WTC11 (cell line): ENCODE results near the gene MSI2. TPM values are rescaled to one million over a fixed set of nuclear protein-coding genes. Genes with fewer than 3 reads are reported as not detected.

ENCODE experiments used
- ATAC-seq: fragments of 200-7000 bp; cut with Tn5 transposase; 2 replicates; pipeline ENCODE4 v1.10.0; 2021; ENCODE audit warnings: mild to moderate bottlenecking, moderate library complexity
- CTCF ChIA-PET: fragments of 300-600 bp; sonication (Branson Sonifier 250); formaldehyde crosslinking; loops from one replicate; lab custom pipeline; 2021; ENCODE audit warnings: antibody characterized with exemption; lab: Charles Lee
- POLR2A ChIA-PET: fragments of 350-600 bp; sonication (Branson Sonifier 250); formaldehyde crosslinking; loops from one replicate; lab custom pipeline; 2021; ENCODE audit warnings: antibody characterized with exemption; lab: Charles Lee
- DNase-seq: peaks from one replicate; pipeline ENCODE4 v3.0.0; 2021; ENCODE audit warnings: low spot score
- H3K27ac Mint-ChIP-seq: 2 replicates; pipeline ENCODE4 v1.8.0; 2021; ENCODE audit warnings: mixed read lengths
- H3K27me3 Mint-ChIP-seq: 2 replicates; pipeline ENCODE4 v1.8.0; 2021; ENCODE audit warnings: low read depth, mild to moderate bottlenecking, moderate library complexity, mixed read lengths
- H3K36me3 Mint-ChIP-seq: 2 replicates; pipeline ENCODE4 v1.8.0; 2021; ENCODE audit warnings: mixed read lengths
- H3K4me1 Mint-ChIP-seq: 2 replicates; pipeline ENCODE4 v1.8.0; 2022; ENCODE audit warnings: mixed read lengths
- H3K4me3 Mint-ChIP-seq: 2 replicates; pipeline ENCODE4 v1.8.0; 2021; ENCODE audit warnings: mild to moderate bottlenecking, moderate library complexity, mixed read lengths
- H3K9me3 Mint-ChIP-seq: 2 replicates; pipeline ENCODE4 v1.8.0; 2021; ENCODE audit warnings: mixed read lengths
- AFF4 ChIP-seq: sonication (generic); formaldehyde crosslinking; IDR thresholded peaks from 2 replicates; pipeline ENCODE4 v1.8.1; 2023; ENCODE audit warnings: mild to moderate bottlenecking, missing genetic modification reagents, borderline replicate concordance
- AR ChIP-seq: fragments of 250-450 bp; sonication (Bioruptor Pico); IDR thresholded peaks from 2 replicates; pipeline ENCODE4 v1.9.0; 2021; ENCODE audit warnings: mild to moderate bottlenecking
- CBFB ChIP-seq: sonication (generic); formaldehyde crosslinking; IDR thresholded peaks from 2 replicates; pipeline ENCODE4 v1.8.1; 2022; ENCODE audit warnings: mild to moderate bottlenecking, low read depth, missing genetic modification reagents
- CDX4 ChIP-seq: fragments of 250-450 bp; sonication (Bioruptor Pico); IDR thresholded peaks from 2 replicates; pipeline ENCODE4 v1.9.0; 2021; ENCODE audit warnings: moderate library complexity, mild to moderate bottlenecking, inconsistent platforms, borderline replicate concordance
- CREB1 ChIP-seq: sonication (generic); formaldehyde crosslinking; IDR thresholded peaks from 2 replicates; pipeline ENCODE4 v1.8.0; 2023; ENCODE audit warnings: mild to moderate bottlenecking, missing genetic modification reagents
- FOXP1 ChIP-seq: sonication (generic); formaldehyde crosslinking; IDR thresholded peaks from 2 replicates; pipeline ENCODE4 v1.8.0; 2022; ENCODE audit warnings: missing genetic modification reagents, mild to moderate bottlenecking, moderate library complexity, borderline replicate concordance
- FOXP4 ChIP-seq: sonication (generic); formaldehyde crosslinking; IDR thresholded peaks from 2 replicates; pipeline ENCODE4 v1.8.0; 2022; ENCODE audit warnings: mild to moderate bottlenecking, missing genetic modification reagents
- GRHL2 ChIP-seq: fragments of 250-450 bp; sonication (Bioruptor Pico); IDR thresholded peaks from 2 replicates; pipeline ENCODE4 v1.8.0; 2022; ENCODE audit warnings: mild to moderate bottlenecking, moderate library complexity; ENCODE audit not compliant: insufficient replicate concordance, severe bottlenecking
- KAT7 ChIP-seq: sonication (generic); formaldehyde crosslinking; IDR thresholded peaks from 2 replicates; pipeline ENCODE4 v1.8.1; 2023; ENCODE audit warnings: missing genetic modification reagents, mild to moderate bottlenecking, borderline replicate concordance
- NFE2L1 ChIP-seq: sonication (generic); formaldehyde crosslinking; IDR thresholded peaks from 2 replicates; pipeline ENCODE4 v1.8.1; 2023; ENCODE audit warnings: missing genetic modification reagents
- SOX15 ChIP-seq: fragments of 250-450 bp; sonication (Bioruptor Pico); IDR thresholded peaks from 2 replicates; pipeline ENCODE4 v1.9.0; 2021; ENCODE audit warnings: mild to moderate bottlenecking
- TEAD1 ChIP-seq: sonication (generic); formaldehyde crosslinking; IDR thresholded peaks from 2 replicates; pipeline ENCODE4 v1.8.0; 2022; ENCODE audit warnings: mild to moderate bottlenecking, missing genetic modification reagents
- USF2 ChIP-seq: sonication (generic); formaldehyde crosslinking; IDR thresholded peaks from 2 replicates; pipeline ENCODE4 v1.8.1; 2023; ENCODE audit warnings: mild to moderate bottlenecking, missing genetic modification reagents, moderate library complexity
- ZBTB21 ChIP-seq: sonication (generic); formaldehyde crosslinking; IDR thresholded peaks from 2 replicates; pipeline ENCODE4 v1.8.1; 2023; ENCODE audit warnings: mild to moderate bottlenecking, missing genetic modification reagents, borderline replicate concordance
- ZBTB43 ChIP-seq: sonication (generic); formaldehyde crosslinking; IDR thresholded peaks from 2 replicates; pipeline ENCODE4 v1.8.1; 2023; ENCODE audit warnings: mild to moderate bottlenecking, missing genetic modification reagents
- ZNF423 ChIP-seq: fragments of 250-450 bp; sonication (Bioruptor Pico); IDR thresholded peaks from 2 replicates; pipeline ENCODE4 v2.1.2; 2022; ENCODE audit warnings: mild to moderate bottlenecking, moderate library complexity
- ZNF532 ChIP-seq: fragments of 250-450 bp; sonication (Bioruptor Pico); IDR thresholded peaks from 2 replicates; pipeline ENCODE4 v1.9.0; 2021; ENCODE audit warnings: mild to moderate bottlenecking, borderline replicate concordance
- total RNA-seq: library from RNA; stranded (reverse); gene quantifications from 3 replicates; pipeline ENCODE4 v1.2.3, GENCODE V29; 2021

Gene MSI2
- total RNA-seq, 1 experiment from 2014 or later: 82.1 TPM

- Mint-ChIP-seq H3K9me3 (no peaks in the 10 kb centered on the region), H3K36me3 (no peaks in the 10 kb centered on the region), H3K4me3 (no peak overlapping the region), H3K4me1 (no peaks in the 10 kb centered on the region), H3K27ac (no peak overlapping the region), H3K27me3 (peaks cover 14% of the 10 kb centered on the region)
- ChIA-PET POLR2A (no interaction called here), CTCF (interaction anchor here (1.0 kb wide), 1 partner anchor 44 kb away, joined by 3 read pairs; no protein-coding TSS in a partner anchor)
- ATAC-seq (no peak), DNase-seq (no peak)
- TF ChIP-seq ZNF532 (CRISPR knock-in tag): no peak
- TF ChIP-seq USF2 (CRISPR knock-in tag): no peak
- TF ChIP-seq CDX4 (CRISPR knock-in tag): no peak
- TF ChIP-seq ZBTB21: no peak
- TF ChIP-seq KAT7: no peak
- no peak for TF ChIP-seq ZBTB43 (CRISPR knock-in tag)
- TF ChIP-seq GRHL2 (CRISPR knock-in tag): no peak
- no peak for TF ChIP-seq ZNF423 (CRISPR knock-in tag)
- TF ChIP-seq CREB1 (CRISPR knock-in tag): no peak
- TF ChIP-seq CBFB (CRISPR knock-in tag): no peak
- no peak for TF ChIP-seq NFE2L1 (CRISPR knock-in tag)
- TF ChIP-seq TEAD1 (CRISPR knock-in tag): no peak
- no peak for TF ChIP-seq FOXP1 (CRISPR knock-in tag)
- TF ChIP-seq SOX15 (CRISPR knock-in tag): no peak
- no peak for TF ChIP-seq AFF4 (CRISPR knock-in tag)
- TF ChIP-seq FOXP4 (CRISPR knock-in tag): no peak
- no peak for TF ChIP-seq AR
- TF ChIP-seq, all 79 proteins: peak for 0
These were observed 459.7 kb downstream of the MSI2 start for GRCh38 chr17:57715981-57716380.
